HAP-1 (cell line): ENCODE results near the gene PPP1R27.

Source experiments
- DNase-seq, 2 experiments: peaks; one replicate each; pipeline ENCODE4 v3.0.0-alpha.2; 2016 to 2020; ENCODE audit warnings: low spot score in 2 of 2
- H3K27me3 ChIP-seq: fragments of 250-450 bp; sonication (Bioruptor Pico); 2 replicates; pipeline ENCODE4 v1.5.1; 2020; ENCODE audit warnings: low read depth, mild to moderate bottlenecking, moderate library complexity
- H3K36me3 ChIP-seq: fragments of 250-450 bp; sonication (Bioruptor Pico); replicated peaks from 2 replicates; pipeline ENCODE4 v1.5.1; 2020; ENCODE audit warnings: mild to moderate bottlenecking
- H3K4me1 ChIP-seq: fragments of 250-450 bp; sonication (Bioruptor Pico); 2 replicates; pipeline ENCODE4 v1.5.1; 2020; ENCODE audit warnings: mild to moderate bottlenecking
- H3K4me3 ChIP-seq: fragments of 250-450 bp; sonication (Bioruptor Pico); 2 replicates; pipeline ENCODE4 v1.5.1; 2020; ENCODE audit warnings: mild to moderate bottlenecking, moderate library complexity
- H3K9me3 ChIP-seq: fragments of 250-450 bp; sonication (Bioruptor Pico); 2 replicates; pipeline ENCODE4 v1.5.1; 2020; ENCODE audit warnings: mild to moderate bottlenecking, moderate library complexity
- in situ Hi-C: fragments of 300-500 bp; cut with MboI; formaldehyde crosslinking; loops from 3 replicates; pipeline ENCODE4 v1.14.3; 2020; ENCODE audit warnings: low sequenced_read_pairs, inconsistent platforms, mixed read lengths

The PPP1R27 gene

DNA sequence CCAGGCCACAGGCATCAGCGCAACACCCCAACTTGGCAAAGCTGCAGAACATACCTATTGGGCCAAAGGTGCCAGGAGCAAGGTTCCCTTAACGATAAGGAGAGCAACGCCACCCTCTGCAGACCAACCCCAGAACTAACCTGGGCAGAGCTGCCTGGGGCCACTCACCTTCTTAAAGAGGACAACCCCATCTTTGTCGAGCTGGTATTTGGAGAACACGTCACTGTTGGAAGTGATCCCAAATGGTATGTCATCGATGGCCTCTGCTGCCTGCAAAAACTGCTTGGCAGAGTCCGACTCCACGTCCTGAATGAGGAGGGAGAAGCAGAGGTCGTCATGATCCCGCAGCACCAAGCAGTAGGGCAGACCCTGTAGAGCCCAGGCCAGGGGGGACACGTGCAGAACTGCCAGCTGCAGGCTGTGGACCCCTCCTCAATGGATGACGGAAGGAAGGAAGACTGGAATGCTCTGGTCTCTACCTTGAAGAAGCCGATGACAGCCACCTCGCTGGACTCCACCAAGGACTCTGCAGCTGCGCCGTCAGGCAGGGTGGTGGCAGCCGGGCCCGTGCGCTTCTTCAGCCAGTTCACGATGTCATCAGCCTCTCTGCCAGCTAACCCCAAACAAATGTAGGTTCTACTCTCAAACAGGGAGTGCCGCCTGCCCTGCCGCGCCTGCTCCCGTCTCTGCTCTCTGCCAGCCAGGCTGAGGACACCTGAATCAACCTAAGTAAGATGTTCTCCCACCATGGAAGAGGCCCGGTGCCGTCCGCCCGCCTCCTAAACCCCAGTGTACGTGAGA, 20.3 kb upstream of the PPP1R27 start:
- Histone ChIP-seq H3K27me3 (no peaks in the 10 kb centered on the region), H3K36me3 (peaks cover 72% of the 10 kb centered on the region), H3K9me3 (no peaks in the 10 kb centered on the region), H3K4me3 (no peak overlapping the region), H3K4me1 (peaks cover 7% of the 10 kb centered on the region)
- in situ Hi-C loops, result no loop called here
- DNase-seq, result no peak

DNA sequence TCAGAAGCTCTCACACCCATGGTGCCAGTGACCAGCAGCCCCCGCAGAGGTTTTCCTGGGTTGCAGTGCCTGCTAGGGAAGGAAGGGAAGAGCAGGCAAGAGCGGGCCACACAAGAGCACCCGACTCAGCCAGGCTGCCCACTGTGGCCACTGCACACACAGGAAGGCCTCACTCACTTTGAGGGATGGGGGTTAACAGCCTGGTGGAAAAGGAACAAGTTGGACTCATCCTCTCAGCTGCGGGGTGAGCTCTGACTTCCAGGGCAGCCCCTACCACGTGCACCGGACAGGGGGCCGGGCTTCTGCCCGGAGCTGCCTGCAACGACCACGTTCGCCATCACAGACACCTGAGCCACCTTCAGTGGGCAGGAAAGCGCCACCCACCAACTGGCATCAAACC, 17.4 kb upstream of the PPP1R27 start:
- in situ Hi-C loops, result no loop called here
- Histone ChIP-seq H3K4me3 (no peak overlapping the region), H3K4me1 (no peaks in the 10 kb centered on the region), H3K9me3 (no peaks in the 10 kb centered on the region), H3K27me3 (no peaks in the 10 kb centered on the region), H3K36me3 (peaks cover 70% of the 10 kb centered on the region)
- DNase-seq, result no peak

DNA sequence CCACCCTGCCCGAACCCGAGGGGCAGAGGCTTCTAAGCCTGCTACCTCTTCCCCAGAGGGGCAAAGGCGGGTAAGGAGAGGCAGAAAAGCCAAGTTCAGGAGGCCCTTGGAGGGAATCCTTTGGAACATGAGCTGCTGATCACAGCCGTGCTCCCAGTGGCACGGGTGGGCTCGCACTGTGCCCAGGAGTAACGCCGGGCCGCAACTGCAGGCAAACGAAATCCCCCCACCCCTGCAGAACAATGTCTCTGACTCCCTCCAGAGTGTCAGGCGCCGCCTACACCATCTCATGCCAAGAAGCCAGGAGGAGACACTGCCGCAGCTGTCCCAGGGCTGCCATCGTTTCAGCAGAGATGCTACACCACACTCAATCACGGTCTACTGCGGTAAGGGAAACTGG, 16.6 kb upstream of the PPP1R27 start:
- in situ Hi-C loops, result no loop called here
- no peak for DNase-seq
- peaks cover 72% of the 10 kb centered on the region for H3K36me3 ChIP-seq
- no peaks in the 10 kb centered on the region for H3K9me3 ChIP-seq
- H3K27me3 ChIP-seq, result no peaks in the 10 kb centered on the region
- no peaks in the 10 kb centered on the region for H3K4me1 ChIP-seq
- no peak overlapping the region for H3K4me3 ChIP-seq

DNA sequence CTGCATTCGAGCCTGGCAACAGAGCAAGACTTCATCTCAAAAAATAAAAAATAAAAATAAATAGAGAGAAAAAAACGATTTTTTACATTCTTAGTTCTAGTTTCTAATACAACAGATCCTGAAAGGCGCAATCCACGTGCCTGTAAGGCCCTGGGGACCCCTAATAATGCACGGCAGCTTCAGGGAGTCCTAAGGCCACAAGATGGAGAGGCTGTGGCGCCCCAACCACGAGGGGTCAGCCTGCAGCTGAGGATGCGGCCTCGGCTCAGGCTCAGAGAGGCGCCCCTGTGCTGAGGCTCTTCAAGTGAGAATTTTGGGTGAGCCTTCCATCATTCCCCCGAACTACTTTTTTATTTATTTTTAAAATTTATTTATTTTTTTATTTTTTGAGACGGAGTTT, 14.6 kb upstream of the PPP1R27 start:
- no peak for DNase-seq
- Histone ChIP-seq H3K27me3 (no peaks in the 10 kb centered on the region), H3K36me3 (peaks cover 81% of the 10 kb centered on the region), H3K4me1 (no peaks in the 10 kb centered on the region), H3K4me3 (no peak overlapping the region), H3K9me3 (no peaks in the 10 kb centered on the region)
- in situ Hi-C loops, result no loop called here

DNA sequence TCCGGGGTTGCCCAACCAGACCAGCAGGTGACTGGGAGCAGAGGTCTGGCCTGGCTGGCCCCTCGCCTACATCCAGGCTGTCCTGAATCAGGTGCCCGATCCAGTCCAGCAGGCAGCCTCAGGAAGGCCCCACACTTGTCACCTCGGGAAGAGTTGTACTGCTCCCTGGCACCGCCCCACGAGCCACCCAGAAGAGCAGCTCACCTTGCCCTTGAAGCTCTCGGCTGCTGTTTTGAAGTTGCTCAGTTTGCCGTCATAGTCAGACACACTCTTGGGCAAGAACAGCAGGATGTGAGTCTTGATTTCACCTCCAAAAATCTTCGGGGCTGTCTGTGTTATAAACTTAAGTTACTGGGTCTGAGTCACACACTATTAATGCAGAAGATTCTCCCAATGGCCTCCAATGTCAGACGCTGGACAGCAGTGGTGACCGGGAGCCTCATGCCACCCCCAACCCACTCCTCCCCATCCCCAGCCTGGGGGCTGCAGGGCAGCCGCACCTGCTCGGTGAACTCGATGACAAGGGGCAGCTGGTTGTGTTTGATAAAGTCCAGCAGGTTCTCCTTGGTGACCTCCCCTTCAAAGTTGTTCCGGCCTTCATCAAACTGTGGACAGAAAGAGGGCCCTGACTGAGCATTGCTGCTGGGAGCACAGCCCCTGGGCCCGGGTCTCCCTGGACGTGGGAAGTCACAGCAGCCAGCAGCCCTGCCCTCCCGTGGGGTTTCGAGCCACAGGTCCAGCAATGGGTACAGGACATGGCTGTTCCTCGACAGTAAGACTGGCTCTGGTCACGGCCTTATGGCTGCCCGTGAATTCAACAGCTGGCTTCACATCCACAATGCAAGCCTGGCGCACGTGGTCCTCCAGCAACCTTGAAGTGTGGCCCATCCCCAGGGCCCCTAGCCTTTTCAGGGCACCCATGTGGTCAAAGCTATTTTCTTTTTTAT, 12.2 kb upstream of the PPP1R27 start:
- H3K4me3 ChIP-seq, result no peak overlapping the region
- H3K9me3 ChIP-seq, result no peaks in the 10 kb centered on the region
- H3K36me3 ChIP-seq, result peaks cover 79% of the 10 kb centered on the region
- in situ Hi-C loops, result no loop called here
- H3K4me1 ChIP-seq, result no peaks in the 10 kb centered on the region
- no peak for DNase-seq
- no peaks in the 10 kb centered on the region for H3K27me3 ChIP-seq

DNA sequence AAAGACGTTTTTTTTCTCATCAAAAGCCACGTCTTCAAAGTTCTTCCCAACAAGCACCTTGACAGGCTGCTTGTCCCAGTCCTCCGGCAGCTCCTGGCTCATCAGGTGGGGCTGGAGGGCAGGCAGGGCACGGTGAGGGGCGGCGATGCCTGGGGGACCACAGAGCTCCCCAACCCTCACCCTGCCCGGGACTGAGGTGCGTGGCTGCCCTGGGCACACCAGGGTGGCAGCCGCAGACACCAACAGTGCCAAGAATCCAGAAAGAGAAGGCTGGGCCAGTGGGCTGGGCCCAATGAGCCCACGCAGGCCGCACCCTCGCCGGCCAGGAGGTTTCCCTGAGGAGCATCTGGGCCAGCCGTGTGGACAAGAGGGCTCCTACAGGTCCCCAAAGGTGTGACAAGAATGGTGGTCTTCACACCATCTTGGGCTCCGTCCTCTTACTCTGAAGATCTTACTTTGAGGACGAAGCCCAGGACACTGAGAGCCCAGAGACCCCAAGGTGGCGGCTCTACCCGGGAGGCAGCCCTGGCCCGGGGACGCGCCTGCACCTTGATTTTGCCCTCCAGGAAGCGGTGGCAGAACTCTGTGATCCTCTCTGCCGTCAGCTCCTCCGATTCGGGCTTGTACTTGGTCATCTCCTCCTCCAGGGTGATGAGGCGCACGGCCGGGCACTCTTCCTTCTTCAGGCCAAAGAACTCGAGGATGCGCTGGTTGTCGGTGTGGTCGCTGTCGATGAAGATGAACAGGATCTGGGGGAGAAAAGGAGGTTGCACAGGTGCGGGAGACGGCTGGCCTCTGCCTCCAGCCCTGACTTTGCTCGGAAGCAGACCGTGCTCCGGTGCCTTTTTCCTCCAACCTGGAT, 11.3 kb upstream of the PPP1R27 start:
- peaks cover 71% of the 10 kb centered on the region for H3K36me3 ChIP-seq
- in situ Hi-C loops, result no loop called here

DNA sequence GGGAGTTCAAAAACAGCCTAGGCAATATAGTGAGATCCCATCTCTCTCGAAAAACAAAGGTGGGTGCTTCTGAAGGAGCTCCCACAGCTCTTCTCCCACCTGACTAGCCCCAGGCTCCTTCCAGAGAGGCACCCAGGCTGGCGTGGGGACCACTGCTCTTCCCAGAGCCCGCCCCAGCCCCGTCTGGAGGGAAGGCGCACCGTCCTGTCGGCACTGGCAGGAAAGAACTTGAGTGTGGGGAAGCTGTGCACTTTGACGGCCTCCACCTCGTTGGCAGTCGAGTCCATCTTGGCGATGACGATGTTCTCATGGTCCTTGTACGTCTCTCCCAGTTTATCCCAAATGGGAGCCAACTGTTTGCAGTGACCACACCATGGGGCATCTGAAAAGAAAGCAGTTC, 10.5 kb upstream of the PPP1R27 start:
- Histone ChIP-seq H3K4me1 (no peaks in the 10 kb centered on the region), H3K27me3 (no peaks in the 10 kb centered on the region), H3K36me3 (peaks cover 71% of the 10 kb centered on the region), H3K4me3 (no peak overlapping the region), H3K9me3 (no peaks in the 10 kb centered on the region)
- in situ Hi-C loops, result no loop called here
- DNase-seq, result no peak

More for the DNA sequence above, 11.3 kb upstream of the PPP1R27 start:
- Histone ChIP-seq H3K4me3 (no peak overlapping the region), H3K9me3 (no peaks in the 10 kb centered on the region), H3K4me1 (no peaks in the 10 kb centered on the region), H3K27me3 (no peaks in the 10 kb centered on the region)
- no peak for DNase-seq

DNA sequence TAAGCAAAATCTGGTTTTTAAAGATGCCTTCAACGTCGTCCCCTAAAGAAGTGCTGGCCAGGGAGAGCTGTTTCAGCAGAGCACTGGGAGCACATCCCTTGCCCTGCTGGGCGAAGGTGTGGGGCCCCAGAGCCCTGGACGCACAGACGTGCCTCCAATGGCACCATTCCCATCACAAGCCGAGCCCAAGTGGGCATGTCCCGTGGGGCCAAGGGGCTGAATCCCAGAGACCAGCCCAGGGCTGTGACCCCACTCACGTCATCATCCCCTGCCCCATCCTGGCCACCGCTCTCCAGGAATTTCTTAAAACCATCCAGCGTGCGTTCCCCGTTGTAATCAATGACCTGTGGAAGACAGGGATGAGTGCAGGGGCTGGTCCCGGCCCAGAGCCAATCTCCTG, 10.0 kb upstream of the PPP1R27 start:
- Histone ChIP-seq H3K4me1 (no peaks in the 10 kb centered on the region), H3K27me3 (no peaks in the 10 kb centered on the region), H3K9me3 (no peaks in the 10 kb centered on the region), H3K36me3 (peaks cover 68% of the 10 kb centered on the region), H3K4me3 (no peak overlapping the region)
- no peak for DNase-seq
- in situ Hi-C loops, result no loop called here

DNA sequence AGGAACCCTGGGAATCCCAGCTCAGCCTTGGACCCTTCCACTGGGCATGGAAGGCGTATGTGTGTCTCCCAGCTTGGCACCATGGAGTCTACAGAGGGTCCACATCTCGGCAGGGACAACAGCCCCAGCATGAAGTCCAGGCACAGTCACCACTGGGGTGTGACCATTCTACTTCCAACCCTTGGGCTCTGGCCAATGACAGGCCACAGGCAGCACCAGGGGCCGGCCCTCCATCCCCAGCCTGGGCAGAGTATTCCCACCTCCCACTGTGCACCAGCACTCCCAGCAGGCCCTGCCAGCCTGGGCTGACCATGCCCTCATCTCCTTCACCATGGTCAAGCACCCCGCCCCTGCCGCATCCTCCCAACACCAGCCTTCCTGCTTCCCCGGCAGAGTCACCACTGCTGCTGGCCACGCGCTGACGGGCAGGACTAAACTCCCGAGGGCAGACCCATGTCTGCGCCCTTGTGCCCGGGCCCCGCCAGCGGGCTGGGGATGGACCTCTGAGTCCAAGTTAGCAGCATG, 9.5 kb upstream of the PPP1R27 start:
- H3K4me1 ChIP-seq, result no peaks in the 10 kb centered on the region

DNA sequence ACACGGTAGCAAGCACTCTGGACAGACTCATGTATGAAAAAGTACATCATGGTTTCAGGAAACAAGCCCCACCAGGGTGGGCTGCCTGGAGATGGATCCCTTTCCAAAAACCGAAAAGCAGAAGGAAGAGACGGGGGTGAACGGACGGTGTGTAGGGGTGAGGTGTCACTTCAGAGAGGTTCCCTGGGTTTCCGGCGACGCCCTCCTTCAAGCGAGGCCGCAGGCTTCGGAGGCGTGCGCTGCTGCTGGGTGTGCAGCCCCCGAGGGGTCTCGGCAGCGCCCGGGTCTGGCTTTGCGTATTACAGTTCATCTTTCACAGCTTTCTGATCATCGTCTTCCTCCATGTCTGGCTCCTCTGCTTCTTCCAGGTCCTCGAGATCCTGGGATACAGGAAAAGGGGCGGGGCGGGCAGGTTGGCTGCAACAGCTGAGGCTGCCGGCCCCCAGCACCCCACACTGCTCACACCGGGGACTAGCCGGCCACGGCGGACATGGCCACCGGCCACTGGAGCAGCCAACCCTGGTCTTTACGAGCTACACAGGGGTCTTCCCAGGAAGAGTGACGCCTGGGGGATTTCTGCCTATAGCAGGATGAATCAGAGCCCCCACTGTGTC, 9.0 kb upstream of the PPP1R27 start:
- in situ Hi-C loops, result no loop called here
- Histone ChIP-seq H3K9me3 (no peaks in the 10 kb centered on the region), H3K27me3 (no peaks in the 10 kb centered on the region), H3K4me3 (no peak overlapping the region), H3K4me1 (no peaks in the 10 kb centered on the region), H3K36me3 (peaks cover 60% of the 10 kb centered on the region)
- DNase-seq, result no peak

More for the DNA sequence above, 9.5 kb upstream of the PPP1R27 start:
- Histone ChIP-seq H3K9me3 (no peaks in the 10 kb centered on the region), H3K27me3 (no peaks in the 10 kb centered on the region), H3K36me3 (peaks cover 64% of the 10 kb centered on the region), H3K4me3 (no peak overlapping the region)
- DNase-seq, result no peak
- in situ Hi-C loops, result no loop called here

DNA sequence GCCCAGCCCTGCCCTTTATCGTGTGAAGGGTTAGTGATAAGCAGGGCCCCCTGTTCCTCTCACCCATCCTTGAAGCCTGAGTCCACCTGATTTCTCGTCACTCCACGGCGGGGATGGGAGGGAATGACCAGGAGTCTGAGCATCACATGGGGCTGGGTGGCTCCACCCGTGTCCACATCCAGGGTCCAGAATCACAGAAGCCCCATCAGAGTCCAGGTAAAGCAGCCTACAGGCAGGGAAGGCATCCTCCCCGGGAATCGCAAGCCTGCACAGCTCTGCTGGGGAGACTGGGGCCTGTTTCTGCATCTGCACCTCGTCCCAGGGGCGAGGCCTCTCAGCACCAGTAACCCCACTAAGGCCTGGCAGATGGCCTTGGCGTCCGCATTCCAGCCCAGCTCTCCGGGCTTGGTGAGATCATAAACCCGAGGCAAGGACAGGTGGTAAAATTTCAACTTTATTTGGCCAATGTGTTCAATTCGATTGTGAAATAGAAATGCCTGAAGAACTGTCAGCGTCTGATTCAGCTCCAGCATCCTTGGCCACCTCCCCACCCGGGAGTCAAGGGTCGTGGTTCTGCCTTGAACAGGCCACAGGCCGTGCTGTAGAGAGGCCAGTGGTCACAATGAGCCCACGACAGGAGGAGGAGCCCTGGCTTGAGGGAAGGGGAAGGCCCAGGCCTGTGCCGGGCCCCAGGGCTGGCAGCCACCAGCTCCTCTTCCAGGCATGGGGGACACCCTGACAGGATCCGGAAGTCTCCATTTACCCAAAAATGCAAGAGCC, 8.1 kb upstream of the PPP1R27 start:
- H3K4me3 ChIP-seq, result no peak overlapping the region
- in situ Hi-C loops, result no loop called here
- H3K36me3 ChIP-seq, result peaks cover 55% of the 10 kb centered on the region
- H3K27me3 ChIP-seq, result no peaks in the 10 kb centered on the region
- no peak for DNase-seq
- no peaks in the 10 kb centered on the region for H3K9me3 ChIP-seq
- H3K4me1 ChIP-seq, result no peaks in the 10 kb centered on the region

DNA sequence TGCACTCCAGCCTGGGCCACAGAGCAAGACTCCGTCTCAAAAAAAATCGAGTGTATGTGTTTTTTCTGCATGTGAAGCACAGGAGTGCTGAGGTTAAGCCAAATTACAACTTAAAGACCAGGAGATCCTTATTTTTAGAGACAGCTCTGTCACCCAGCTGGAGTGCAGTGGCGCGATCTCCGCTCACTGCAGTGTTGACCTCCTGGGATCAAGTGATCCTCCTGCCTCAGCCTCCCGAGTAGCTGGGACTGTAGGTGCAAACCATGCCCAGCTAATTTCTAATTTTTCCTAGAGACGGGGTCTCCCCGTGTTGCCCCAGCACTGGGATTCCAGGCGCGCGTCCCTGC, 7.5 kb upstream of the PPP1R27 start:
- Histone ChIP-seq H3K4me3 (no peak overlapping the region), H3K9me3 (no peaks in the 10 kb centered on the region), H3K36me3 (peaks cover 50% of the 10 kb centered on the region), H3K27me3 (no peaks in the 10 kb centered on the region), H3K4me1 (no peaks in the 10 kb centered on the region)
- in situ Hi-C loops, result no loop called here
- DNase-seq, result no peak
